Activated CD4-positive, alpha-beta T cell treated with anti-CD3 and anti-CD28 coated beads, Interleukin-2, Interleukin-4, amounts not matched to agents 100 ng/mL and 50 ng/mL, durations not matched to agents 16 hours and 8 hours (primary cell): ENCODE results near the gene HS1BP3.

ENCODE experiments used
- DNase-seq: peaks from one replicate; pipeline ENCODE4 v3.0.0-alpha.2; 2020; ENCODE audit warnings: low spot score

The HS1BP3 gene

DNA sequence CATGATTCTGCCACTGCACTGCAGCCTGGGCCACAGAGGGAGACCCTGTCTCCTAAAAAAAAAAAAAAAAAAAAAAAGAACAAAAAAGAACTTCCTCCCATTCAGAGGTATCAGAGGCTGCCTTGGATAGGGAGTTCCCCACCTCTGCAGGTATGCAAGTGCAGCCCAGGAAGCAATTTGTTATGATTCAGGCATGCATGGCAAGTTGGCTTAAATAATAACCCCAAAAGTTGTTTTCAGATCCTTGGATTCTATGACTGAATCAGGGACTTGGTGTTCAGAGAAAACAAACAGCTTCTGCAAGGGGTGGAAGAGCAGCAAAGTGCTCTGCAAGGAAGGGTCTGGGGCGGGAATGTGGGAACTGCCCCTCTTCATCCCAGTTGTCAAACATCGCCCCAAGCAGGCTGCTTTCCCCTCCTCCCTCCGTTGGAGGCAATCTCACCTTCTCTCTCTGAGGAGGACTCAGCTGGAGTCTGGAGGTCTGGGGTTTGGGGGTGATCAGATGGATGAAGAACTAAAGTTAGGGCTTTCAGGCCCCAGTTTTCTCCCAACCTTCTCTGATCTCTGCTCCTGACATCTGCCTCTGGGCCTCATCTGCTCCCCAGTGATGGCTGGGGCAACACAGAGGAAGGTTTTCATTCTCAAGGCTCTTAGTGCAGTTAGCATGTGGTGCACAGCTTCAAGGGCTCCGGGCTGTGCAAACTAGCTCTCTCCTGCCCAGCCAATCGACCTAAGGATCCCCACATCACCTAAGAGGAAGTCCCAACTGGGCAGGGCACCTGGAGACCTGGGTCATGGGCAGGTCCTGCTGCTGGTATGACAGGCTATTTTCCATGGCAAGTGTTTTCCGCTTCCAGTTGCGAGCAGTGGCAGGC is 12.5 kb upstream of the HS1BP3 start:
- DNase-seq, result no peak

DNA sequence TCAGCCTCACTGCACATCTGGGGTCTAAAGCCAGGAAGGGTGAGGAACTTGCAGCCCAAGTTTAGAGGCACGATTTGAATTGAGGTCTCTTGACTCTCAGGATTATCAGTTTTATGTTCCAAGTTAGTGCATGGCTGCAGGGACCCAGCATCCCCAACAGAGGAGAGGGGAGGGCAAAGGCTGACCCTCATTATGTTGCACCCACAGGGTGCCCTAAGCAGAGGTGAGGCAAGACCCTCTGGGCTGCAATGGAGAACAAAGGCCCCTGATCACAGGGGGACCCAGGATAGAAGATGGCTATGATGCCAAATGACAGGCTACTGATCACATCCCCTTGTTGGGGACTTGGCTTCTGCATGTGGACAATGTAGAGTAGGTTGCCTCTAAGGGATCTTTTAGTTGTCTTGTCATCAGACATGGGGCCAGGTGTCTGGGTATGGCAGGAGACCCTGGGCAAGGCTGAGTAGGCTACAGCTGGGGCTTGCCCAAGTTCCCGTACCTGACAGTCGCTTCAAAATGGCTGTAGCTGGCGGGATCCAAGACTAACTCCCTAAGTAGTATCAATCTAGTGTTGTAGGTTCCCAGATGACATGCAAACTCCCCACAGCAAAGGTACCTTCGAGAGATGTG is 11.5 kb upstream of the HS1BP3 start:
- no peak for DNase-seq

DNA sequence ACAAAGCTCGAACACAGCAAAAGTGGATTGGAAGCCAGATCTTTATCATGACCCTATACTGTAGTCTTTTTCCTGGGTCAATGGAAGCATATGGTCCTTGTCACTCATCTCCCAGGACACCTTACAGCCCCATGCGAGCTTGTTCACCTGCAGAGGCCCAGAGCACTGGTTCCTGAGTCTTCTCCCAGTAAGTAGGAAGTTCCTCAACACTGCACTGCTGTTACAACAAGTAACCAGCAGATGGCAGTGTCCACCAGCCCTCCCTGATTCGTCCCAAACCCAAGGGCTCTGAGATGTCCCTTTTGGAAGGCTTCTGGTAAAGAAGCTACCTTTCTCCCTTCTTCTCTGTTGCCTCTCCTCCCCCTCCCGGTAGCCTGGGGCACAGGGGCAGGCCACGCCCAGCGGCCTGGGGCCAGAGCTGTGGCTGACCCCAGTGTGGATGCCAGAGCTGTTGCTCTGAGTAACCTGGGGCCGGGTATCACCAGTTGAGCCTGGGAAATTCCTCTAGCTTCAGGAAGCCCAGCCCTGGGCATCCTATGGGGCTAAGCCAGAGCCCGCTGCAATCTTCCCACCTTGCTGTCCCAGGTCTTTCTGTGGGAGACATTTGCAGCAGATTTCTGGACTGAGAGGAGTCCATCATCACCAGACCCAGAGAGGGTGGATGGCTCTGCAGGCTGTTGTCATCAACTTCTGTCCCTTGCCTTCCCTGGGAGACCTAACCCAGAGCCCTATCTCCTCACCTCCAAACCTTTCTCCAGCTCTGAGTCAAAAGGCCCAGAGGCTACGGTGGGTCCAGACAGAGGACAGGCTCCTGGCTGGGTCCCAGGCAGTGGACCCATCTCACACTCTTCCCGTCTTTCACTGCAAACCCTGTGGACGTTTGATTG is 10.8 kb upstream of the HS1BP3 start:
- DNase-seq, result peak; percentile 78

DNA sequence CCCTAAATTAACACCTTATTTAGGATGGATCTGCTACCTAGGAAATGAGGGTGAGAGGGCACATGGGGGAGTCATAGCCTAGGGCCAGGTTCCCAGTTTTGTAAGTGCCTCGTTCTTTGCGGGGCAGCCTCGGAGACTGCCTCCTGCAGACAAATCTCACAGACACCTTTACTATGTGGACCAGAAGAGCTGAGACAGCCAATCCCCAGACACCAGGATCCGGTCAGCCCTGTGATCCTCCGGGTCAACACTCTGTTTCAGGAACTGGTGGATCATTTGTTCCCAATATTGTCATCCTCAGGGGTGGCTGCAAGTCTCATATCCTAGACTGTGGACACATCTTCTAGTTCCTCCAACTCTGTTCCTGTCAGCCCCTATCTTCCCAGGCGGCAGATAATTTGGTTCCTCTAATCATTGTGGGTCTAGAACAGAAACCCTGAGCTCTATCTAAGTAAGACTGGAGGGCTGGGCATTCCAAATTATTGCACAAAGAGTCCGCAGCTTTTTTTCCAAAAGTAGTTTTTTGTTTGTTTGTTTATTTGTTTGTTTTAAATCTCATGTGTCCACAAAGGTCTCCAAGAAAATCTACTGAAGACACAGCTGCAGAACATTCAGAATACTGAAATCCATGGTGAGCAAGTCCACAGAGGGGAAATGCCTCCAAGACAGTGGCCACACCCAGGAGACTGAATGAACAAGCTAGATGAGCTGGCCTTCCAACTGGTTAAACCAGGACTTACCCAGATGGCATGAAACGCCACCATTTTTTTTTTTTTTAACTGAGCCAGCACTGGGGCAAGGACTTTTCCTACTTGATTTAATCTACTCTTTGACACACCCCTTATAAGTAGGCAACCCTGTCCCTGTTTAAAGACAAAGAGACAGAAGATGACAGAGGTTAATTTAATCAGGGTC is 9.9 kb upstream of the HS1BP3 start:
- DNase-seq, result no peak

- no peak for DNase-seq
These were observed 6.8 kb upstream of the HS1BP3 start for GRCh38 chr2:20657522-20658235.

GRCh38 chr2:20656561-20656960 is 5.7 kb upstream of the HS1BP3 start:
- DNase-seq, result no peak

DNA sequence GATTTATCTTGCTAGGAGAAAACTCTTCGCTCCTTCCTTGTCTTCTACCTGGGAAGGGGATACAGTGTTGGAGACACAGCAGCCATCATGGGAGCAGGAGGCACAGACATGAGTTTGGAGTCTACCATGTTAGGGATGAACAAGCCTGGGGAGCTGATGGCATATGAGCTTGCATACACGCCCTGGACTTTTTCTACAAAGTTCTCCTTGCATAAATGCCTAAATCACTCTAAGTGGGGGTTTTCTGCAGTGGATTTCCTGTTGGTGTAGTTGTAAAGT is 3.6 kb upstream of the HS1BP3 start:
- no peak for DNase-seq

DNA sequence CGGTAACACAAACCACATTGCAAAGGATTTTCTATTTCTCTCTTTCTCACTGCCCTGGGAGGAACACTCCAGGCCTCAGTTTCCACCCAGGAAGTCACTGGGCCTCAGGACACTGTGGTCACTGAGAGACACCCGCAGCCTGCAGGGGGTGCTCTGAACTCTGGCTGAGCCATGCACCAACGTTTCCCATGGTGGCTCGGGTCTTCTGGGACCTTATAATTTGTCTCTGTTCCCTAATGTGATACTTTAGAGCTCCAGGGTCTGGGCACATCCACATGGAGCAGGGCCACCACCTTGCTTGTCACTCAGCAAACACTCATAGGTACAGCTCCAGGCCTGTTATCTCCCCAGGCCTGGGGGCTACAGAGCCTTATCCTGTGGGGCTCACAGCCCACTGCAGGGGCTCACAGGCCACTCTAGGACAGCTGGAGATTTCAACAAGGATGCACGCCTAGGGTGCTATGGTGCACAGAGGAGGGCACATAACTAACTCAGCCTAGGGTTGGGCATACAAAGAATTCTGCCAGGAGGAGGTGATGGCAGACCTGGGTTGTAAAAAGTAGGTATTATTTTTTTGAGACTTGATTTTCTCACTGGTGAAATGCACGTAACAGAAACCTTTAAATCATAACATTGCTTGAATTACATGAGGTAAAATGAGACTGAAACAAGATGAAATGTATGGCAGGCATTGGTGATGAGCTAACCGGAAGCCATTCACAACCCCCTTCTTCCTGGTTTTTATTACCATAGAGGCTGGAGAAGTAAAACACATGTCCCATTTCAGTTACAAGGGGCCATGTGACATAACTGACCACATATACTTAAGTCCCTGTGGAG is 3.0 kb upstream of the HS1BP3 start:
- no peak for DNase-seq

DNA sequence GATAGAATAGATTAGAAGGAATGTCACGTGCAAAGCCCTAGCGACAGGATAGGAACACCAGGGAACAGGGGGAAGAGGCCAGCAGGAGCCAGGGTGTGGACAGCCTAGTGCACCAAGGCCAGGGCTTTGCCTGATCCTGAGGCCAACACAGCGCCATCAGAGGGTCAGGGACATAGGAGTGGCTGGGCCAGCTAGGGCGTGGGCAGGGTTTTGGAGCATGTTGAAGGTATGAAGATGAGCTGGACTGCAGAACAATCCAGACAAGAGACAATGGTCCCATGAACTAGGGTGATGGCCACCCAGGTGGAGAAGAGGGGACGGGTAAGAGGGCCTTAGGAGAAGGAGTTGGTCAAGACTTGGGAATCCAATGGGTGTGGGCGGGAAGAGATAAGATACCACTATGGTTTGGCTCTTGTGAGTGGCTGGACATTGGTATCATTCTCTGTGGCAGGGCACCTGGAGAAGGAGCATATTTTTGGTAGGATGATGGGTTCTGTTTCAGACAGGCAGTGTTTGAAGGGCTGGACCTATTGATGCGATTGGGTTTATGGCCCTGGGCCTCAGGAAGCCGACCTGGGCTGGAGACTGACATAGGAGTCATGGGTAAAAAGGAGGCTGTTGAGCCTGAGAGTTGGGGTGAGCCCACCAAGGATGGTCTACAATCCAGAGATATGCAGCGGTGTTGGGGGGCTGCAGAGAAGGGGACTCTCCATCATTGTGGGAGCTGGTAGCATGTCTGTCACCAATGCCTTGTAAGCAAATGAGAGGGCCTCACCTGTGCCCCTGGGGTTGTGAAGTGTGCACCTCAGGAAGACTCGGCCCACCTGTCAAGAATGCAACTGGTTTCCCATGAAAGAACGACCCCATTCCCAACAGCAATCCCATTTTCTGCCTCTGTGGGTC is 2.0 kb upstream of the HS1BP3 start:
- no peak for DNase-seq

GRCh38 chr2:20652141-20652540 is 1.2 kb upstream of the HS1BP3 start:
- no peak for DNase-seq

- DNase-seq, result no peak
These were observed 817 bp upstream of the HS1BP3 start for GRCh38 chr2:20651731-20652099.

DNA sequence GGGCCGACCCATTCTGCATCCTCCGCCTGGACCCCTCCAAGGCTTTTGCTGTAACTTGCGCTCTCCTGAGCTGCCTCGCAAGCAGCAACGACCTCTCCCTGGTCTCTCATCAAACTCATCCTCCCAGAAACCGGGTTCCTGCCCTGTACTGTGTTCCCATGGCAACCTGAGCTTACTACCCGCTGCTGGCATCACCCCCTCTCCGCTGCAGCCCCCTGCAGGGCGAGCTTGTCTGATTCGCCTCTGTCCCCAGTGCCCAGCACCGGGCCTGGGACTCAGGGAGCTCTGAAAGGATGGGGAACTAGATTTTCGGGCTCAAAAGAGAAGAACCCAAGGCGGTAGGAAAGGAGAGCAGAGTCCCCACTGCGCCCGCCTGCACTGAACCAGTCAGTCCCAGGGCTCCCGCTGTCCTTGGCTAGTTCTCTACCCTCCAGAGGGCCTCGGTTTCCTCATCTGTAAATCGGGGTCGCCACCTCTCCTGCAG is 463 bp downstream of the HS1BP3 start:
- peak; percentile 32 for DNase-seq

DNA sequence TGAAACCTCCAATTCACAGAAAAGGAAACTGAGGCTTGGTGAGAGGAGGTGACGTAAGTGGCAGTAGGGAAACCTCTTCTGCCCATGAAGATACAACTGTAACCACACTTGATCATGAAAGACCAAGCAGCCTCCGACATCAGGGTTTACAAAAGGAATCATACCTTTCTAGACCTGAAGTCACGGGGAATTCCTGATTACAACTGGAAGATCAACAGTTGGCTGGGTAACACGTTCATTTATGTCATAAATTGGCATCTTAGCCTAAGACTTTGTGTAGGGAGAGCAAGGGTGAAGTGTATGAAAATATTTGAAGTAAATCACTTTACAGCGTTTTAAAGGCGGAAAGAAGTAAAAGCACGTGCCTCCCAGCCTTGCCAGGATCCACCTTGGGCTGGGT is 922 bp downstream of the HS1BP3 start:
- DNase-seq, result no peak

DNA sequence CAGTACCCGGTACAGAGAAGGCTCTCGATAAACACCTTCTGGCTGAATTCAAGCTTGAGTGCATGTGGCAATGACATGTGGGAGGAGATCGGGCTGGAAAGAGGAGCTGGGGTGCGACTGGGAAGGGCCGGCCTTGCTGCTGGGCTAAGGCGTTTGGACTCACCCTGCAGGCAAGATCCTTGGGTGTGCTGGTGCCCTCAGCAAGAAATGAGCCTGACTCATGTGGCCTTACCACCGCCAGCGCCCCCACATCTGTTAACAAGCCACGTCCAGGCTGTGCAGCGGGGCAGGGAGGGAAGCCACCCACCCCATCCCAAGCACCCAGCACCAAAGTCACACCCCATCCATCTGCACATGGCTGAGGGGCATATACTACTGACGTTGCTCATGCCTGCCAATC is 1.3 kb downstream of the HS1BP3 start:
- no peak for DNase-seq

DNA sequence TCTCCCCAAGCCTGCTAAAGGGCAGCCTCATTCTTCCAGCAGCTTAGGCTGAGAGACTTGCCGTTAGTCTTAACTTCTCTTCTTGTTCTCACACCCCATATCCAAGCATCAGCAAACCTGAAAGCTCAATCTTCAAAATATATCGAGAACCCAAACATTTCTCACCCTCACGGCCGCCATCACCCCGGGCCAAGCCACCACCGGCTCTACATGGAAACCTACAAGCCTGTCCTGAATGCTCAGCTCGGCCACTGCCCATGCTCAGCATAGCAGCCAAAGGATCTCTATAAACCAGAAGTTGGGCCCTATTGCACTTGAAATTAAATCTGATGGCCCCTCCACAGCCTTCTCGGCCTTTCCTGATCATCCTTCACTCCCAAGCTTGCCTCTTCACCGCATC is 2.1 kb downstream of the HS1BP3 start:
- no peak for DNase-seq

GRCh38 chr2:20648206-20648605 is 2.7 kb downstream of the HS1BP3 start:
- DNase-seq, result no peak

- no peak for DNase-seq
These were observed 3.2 kb downstream of the HS1BP3 start for GRCh38 chr2:20647738-20648137.

GRCh38 chr2:20647211-20647610 is 3.7 kb downstream of the HS1BP3 start:
- DNase-seq, result no peak

DNA sequence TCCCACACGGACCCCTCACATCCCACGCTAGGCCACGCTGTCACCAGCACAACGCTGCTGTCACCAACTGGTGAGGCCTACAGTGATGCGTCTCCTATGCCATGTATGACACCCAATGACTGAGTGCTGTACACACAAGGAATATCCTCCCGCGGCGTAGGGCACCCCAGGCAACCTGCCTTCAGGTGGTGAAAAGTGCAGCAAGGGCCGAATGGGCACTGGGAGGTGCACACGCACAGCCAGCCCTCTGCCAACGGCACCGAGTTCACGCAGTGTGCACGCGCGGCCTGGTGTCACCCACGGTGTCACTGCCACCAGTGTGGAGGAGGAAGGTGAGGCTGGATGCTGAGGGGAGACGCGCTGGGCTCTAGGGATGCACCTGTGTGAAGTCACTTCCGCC is 4.5 kb downstream of the HS1BP3 start:
- DNase-seq, result no peak
